Heart right ventricle (tissue), 16 donors: Measurements from ENCODE around the gene RRAD. TPM values are rescaled to one million over a fixed set of nuclear protein-coding genes. Genes with fewer than 3 reads are reported as not detected.

Experiments used
- ATAC-seq, 8 donors: fragments of 200-7000 bp; cut with Tn5 transposase; one replicate each; pipeline ENCODE4 v1.9.1; 2020; ENCODE audit warnings: mild to moderate bottlenecking in 8 of 8, moderate library complexity in 8 of 8, moderate number of reproducible peaks in 1 of 8
- DNase-seq, 2 donors: peaks; one replicate each; pipeline ENCODE4 v3.0.0-alpha.2; 2020
- H3K27ac ChIP-seq, 10 donors: fragments of 200-600 bp; sonication (generic) in 2 of 10; one replicate each; pipeline versions ENCODE4 v1.5.0 to v1.8.0; 2020 to 2022; ENCODE audit warnings: mild to moderate bottlenecking in 3 of 10
- H3K27me3 ChIP-seq, 7 donors: fragments of 200-600 bp; one replicate each; pipeline ENCODE4 v1.8.0; 2021 to 2022; ENCODE audit warnings: mild to moderate bottlenecking in 2 of 7
- H3K36me3 ChIP-seq, 9 donors: fragments of 200-600 bp; sonication (generic) in 1 of 9; one replicate each; pipeline versions ENCODE4 v1.5.0 to v1.8.0; 2020 to 2022; ENCODE audit warnings: mild to moderate bottlenecking in 2 of 9
- H3K4me1 ChIP-seq, 9 donors: fragments of 200-600 bp; sonication (generic) in 1 of 9; one replicate each; pipeline versions ENCODE4 v1.5.0 to v1.8.0; 2020 to 2022; ENCODE audit warnings: mild to moderate bottlenecking in 4 of 9
- H3K4me3 ChIP-seq, 10 donors: fragments of 200-600 bp; sonication (generic) in 2 of 10; one replicate each; pipeline versions ENCODE4 v1.5.0 to v1.8.0; 2020 to 2022; ENCODE audit warnings: mild to moderate bottlenecking in 7 of 10, moderate library complexity in 2 of 10
- H3K9me3 ChIP-seq, 11 donors: fragments of 200-600 bp in 10 of 11; sonication (generic) in 2 of 11; one replicate each; pipeline versions ENCODE4 v1.5.0 to v1.8.0; 2013 to 2022; ENCODE audit warnings: mild to moderate bottlenecking in 2 of 11, control low read depth in 1 of 11, moderate library complexity in 1 of 11
- WGBS, 2 donors: extraction: QIAGEN DNeasy Blood & Tissue Kit; methylation state at CpG; one replicate each; pipeline ENCODE4 v1.1.7; 2013; ENCODE audit warnings: inconsistent platforms in 1 of 2; 5-methylcytosine and 5-hydroxymethylcytosine counted together
- intact Hi-C, 10 donors: fragments of 100-400 bp; cut with DNase I; formaldehyde crosslinking; loops; one replicate each; pipeline versions ENCODE4 v1.11.1 to v1.14.2; 2022
- polyA plus RNA-seq, 2 donors: library from polyadenylated mRNA; stranded (reverse); fragments of 200-250 nt; gene quantifications; one replicate each; pipeline ENCODE4 v1.2.3, GENCODE V29; 2013
- total RNA-seq, 10 donors: library from RNA; stranded (reverse); fragmentation: NEBNext Ultra II Directional in 3 of 10; extraction: Animal tissue kit (Norgen Biotek cat#: 25700) in 3 of 10; gene quantifications; one replicate each; pipeline versions ENCODE4 v1.2.1 to v1.2.4, GENCODE V29; 2021 to 2023
- TF ChIP-seq, protein P1 (sequence below), 9 donors: fragments of 200-600 bp; sonication (generic) in 2 of 9; IDR thresholded peaks; one replicate each; pipeline versions ENCODE4 v1.5.0 to v1.8.0; 2021 to 2022; ENCODE audit warnings: antibody characterized with exemption in 9 of 9, mild to moderate bottlenecking in 5 of 9, moderate library complexity in 1 of 9
- donor health status: Arrhythmogenic right ventricular cardiomyopathy.
- donor health status: ischemic (EF 13 %, LVEDD 7.1; RV severe dilation, severe dysfunction).
- donor health status: healthy with polysubstance abuse.
- donor health status: DM: no; HTN: yes; CAD: no.
- donor health status: DM: no; HTN: no; CAD: no.
- donor health status: ischemic (EF 25% LVEDD 6.9; RV normal size, moderate dysfunction).
- donor health status: ischemic (EF 25% LVEDD 5.7; RV mildly dilated, moderate dysfunction).
- donor health status: healthy.
- donor health status: DM: yes; HTN: yes; CAD: no.
- donor health status: Ischemic cardiomyopathy.
- donor health status: ischemic (EF 35%, LVEDD 5.7; RV mildly dilated, moderate dysfunction).
- donor health status: nonischemic (EF 11% LVEDD 7.7; RV severe dilation, severe dysfunction).
- donor health status: DM: yes; HTN: yes; CAD: no.
- donor health status: PGD.
- donor health status: ischemic (EF 29% LVEDD 5.4; RV normal size, mild dysfunction).
- donor health status: nonischemic (EF 23%, LVEDD 6.1; RV moderate dilation, normal function).

The RRAD gene
- total and polyA plus RNA-seq, 12 donors = 48.4 to 1,227 (median 122) TPM

DNA sequence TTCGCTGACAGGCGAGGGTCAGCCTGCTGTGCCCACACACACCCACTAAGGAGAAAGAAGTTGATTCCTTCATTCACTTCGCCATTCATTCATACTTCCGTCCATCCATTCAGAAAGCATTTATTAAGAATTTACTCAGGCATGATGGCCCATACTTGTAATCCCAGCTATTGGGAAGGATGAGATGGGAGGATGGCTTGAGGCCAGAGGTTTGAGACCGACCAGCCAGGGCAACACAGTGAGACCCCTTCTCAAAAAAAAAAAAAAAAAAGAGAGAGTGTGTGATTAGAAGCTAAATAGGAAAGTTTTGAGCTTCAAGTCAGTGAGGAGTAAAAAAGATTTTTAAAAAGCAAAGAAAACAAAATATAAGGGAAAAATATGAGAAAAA is 18.7 kb upstream of the RRAD start:
- no peak overlapping the region for H3K27ac ChIP-seq
- ATAC-seq (no peak), DNase-seq (no peak)
- H3K9me3 ChIP-seq = no peaks in the 10 kb centered on the region
- intact Hi-C loops = no loop called here
- 88 to 90% methylated on average over 5 of the region's 5 CpGs for WGBS, 2 donors
- H3K4me1 ChIP-seq = peaks cover 0 to 22% (median 17%) of the 10 kb centered on the region in 9 donors
- H3K4me3 ChIP-seq = no peak overlapping the region
- H3K36me3 ChIP-seq = peaks cover 3 to 52% (median 37%) of the 10 kb centered on the region in 9 donors
- H3K27me3 ChIP-seq = peaks cover 0 to 10% (median 0%) of the 10 kb centered on the region in 7 donors
- TF ChIP-seq, protein P1, sequence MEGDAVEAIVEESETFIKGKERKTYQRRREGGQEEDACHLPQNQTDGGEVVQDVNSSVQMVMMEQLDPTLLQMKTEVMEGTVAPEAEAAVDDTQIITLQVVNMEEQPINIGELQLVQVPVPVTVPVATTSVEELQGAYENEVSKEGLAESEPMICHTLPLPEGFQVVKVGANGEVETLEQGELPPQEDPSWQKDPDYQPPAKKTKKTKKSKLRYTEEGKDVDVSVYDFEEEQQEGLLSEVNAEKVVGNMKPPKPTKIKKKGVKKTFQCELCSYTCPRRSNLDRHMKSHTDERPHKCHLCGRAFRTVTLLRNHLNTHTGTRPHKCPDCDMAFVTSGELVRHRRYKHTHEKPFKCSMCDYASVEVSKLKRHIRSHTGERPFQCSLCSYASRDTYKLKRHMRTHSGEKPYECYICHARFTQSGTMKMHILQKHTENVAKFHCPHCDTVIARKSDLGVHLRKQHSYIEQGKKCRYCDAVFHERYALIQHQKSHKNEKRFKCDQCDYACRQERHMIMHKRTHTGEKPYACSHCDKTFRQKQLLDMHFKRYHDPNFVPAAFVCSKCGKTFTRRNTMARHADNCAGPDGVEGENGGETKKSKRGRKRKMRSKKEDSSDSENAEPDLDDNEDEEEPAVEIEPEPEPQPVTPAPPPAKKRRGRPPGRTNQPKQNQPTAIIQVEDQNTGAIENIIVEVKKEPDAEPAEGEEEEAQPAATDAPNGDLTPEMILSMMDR (IDR thresholded peaks at IDR 0.05) = no peak

DNA sequence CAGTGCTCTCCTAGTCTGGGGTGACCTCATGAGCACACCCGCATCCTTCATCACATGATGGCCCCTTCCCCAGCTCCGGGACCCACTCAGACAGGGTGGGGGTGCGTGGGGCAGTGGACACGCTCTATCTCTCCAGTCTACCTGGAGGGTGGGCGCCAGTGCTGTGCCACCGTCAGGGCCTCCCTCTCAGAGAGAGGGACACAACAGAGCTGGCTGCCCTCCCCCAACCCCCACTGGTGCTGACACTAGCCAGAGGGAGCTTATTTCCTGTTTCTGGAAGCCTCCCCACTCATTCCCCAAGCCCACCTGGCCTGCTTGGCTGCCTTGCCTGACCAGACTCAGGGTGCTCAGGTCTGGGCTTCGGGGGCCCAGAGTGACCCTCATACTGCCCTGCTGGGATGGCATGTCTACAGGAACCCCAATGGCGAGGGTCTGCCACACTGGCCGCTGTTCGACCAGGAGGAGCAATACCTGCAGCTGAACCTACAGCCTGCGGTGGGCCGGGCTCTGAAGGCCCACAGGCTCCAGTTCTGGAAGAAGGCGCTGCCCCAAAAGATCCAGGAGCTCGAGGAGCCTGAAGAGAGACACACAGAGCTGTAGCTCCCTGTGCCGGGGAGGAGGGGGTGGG is 18.2 kb upstream of the RRAD start:
- ATAC-seq (no peak), DNase-seq (no peak)
- TF ChIP-seq, protein P1 (IDR thresholded peaks at IDR 0.05) = no peak
- Histone ChIP-seq H3K4me1 (peaks cover 0 to 17% (median 12%) of the 10 kb centered on the region in 9 donors), H3K9me3 (no peaks in the 10 kb centered on the region), H3K27me3 (peaks cover 0 to 5% (median 0%) of the 10 kb centered on the region in 7 donors), H3K36me3 (peaks cover 3 to 57% (median 37%) of the 10 kb centered on the region in 9 donors), H3K27ac (no peak overlapping the region), H3K4me3 (no peak overlapping the region)
- intact Hi-C loops = no loop called here
- WGBS, 2 donors = 90 to 95% methylated on average over 15 of the region's 15 CpGs

DNA sequence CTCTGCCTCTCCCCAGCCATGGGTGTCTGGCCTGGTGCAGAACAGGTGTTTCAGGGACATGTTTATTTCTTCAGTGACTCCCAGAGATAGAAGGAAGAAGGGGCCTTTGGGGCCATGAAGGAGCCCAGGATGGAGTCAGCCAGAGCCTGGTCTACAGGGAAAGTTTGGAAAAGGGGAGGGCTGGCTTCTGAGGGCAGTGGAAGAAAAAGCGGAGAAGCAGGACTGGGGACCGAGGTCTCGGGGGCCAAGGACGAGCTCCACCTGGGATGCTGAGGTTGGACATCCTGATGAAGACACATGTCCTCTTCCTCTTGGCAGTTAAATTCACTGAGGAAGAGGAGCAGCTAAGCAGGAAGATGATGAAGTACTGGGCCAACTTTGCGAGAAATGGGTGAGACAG is 17.6 kb upstream of the RRAD start:
- DNase-seq (no peak), ATAC-seq (no peak)
- WGBS, 2 donors = 86 to 96% methylated on average over 5 of the region's 5 CpGs
- Histone ChIP-seq H3K36me3 (peaks cover 3 to 63% (median 37%) of the 10 kb centered on the region in 9 donors), H3K27me3 (no peaks in the 10 kb centered on the region), H3K27ac (no peak overlapping the region), H3K4me3 (no peak overlapping the region), H3K9me3 (no peaks in the 10 kb centered on the region), H3K4me1 (peaks cover 0 to 13% (median 8%) of the 10 kb centered on the region in 9 donors)
- TF ChIP-seq, protein P1 (IDR thresholded peaks at IDR 0.05) = no peak
- intact Hi-C loops = no loop called here

DNA sequence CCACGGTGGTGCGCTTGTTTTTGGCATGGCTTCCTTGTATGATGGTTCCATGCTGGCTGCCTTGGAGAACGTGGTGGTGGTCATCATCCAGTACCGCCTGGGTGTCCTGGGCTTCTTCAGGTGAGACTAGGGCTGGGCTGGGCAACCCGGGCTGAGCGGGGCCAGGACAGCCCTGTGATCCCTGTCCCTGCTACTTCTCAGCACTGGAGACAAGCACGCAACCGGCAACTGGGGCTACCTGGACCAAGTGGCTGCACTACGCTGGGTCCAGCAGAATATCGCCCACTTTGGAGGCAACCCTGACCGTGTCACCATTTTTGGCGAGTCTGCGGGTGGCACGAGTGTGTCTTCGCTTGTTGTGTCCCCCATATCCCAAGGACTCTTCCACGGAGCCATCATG is 14.9 kb upstream of the RRAD start:
- no peak overlapping the region for H3K4me3 ChIP-seq
- intact Hi-C loops = no loop called here
- no peak overlapping the region for H3K27ac ChIP-seq
- ATAC-seq (no peak), DNase-seq (no peak)
- H3K9me3 ChIP-seq = no peaks in the 10 kb centered on the region
- no peaks in the 10 kb centered on the region for H3K27me3 ChIP-seq
- peaks cover 3 to 81% (median 37%) of the 10 kb centered on the region in 9 donors for H3K36me3 ChIP-seq
- TF ChIP-seq, protein P1 (IDR thresholded peaks at IDR 0.05) = no peak
- WGBS, 2 donors = 96 to 97% methylated on average over 16 of the region's 16 CpGs
- peaks cover 11 to 38% (median 25%) of the 10 kb centered on the region in 9 donors for H3K4me1 ChIP-seq
